NCI-H2227 treated with DMSO at 0.1 percent for 48 hours (cell line): ENCODE results near the gene WASF3.

Source experiments
- DNase-seq: peaks from one replicate; lab custom pipeline; 2025; lab: John Stamatoyannopoulos, UW

Gene WASF3

DNA sequence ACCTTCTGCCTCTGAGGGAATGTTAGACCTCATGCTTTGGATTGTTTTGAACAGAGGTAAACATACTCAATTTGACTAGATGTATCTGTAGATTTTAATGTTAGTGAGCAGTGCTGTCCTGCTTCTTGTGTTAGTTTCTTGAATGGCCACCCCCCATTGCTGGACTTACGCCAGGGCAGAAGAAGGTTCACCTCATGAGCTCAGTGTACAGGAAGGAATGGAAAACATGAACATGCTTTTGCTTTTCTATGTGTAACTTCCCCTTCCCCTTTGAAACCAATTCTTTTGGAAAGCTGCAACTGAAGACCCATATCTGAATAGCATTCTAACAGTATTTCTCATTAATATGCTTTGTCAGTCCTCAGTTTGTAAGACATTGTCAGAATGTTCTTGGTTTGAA lies 32.3 kb downstream of the WASF3 start:
- DNase-seq, result no peak

- DNase-seq, result no peak
These were observed 32.9 kb downstream of the WASF3 start for GRCh38 chr13:26590379-26590778.

- DNase-seq, result no peak
These were observed 33.5 kb downstream of the WASF3 start for GRCh38 chr13:26590951-26591350.

GRCh38 chr13:26591672-26592071 lies 34.2 kb downstream of the WASF3 start:
- DNase-seq, result no peak

DNA sequence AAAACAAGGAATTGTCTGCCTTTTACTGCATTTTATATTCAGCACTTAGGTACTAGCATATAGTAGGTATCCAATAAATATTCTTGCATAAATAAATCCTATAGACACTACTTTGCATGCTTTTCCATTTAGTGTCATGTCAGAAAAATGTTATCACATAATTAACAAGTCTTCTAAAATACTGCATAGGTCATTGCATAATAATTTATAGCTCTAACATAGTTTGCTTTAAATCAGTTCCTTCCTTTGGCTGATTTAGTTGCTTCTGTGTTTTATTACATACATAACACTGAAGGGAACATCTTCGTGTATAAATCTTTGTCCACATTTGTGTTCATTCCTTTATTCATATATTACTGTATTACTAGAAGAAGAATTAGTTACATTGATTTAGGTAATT lies 36.2 kb downstream of the WASF3 start:
- DNase-seq, result no peak

- no peak for DNase-seq
These were observed 36.9 kb downstream of the WASF3 start for GRCh38 chr13:26594363-26594762.

DNA sequence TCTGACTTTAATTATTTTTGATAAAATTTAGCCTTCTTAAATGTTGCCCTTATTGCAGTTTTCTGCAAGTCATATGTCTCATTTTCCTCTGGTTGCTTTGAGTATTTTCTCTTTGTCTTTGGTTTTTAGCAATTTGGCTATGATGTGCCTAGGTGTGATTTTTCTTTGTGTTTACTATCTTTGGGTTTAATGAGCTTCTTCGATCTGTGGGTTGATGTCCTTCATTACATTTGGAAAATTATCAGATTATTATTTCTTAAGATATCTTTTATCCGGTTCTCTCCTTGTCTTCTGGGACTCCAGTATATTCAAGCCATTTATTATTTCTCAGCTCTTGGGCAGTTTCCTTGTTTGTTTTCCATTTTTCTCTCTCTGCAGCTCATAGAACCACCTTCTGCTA lies 39.0 kb downstream of the WASF3 start:
- no peak for DNase-seq

- DNase-seq, result no peak
These were observed 41.9 kb downstream of the WASF3 start for GRCh38 chr13:26599403-26599802.

GRCh38 chr13:26599860-26600259 lies 42.4 kb downstream of the WASF3 start:
- no peak for DNase-seq

GRCh38 chr13:26600343-26600742 lies 42.9 kb downstream of the WASF3 start:
- no peak for DNase-seq

- DNase-seq, result no peak
These were observed 44.2 kb downstream of the WASF3 start for GRCh38 chr13:26601669-26602068.

DNA sequence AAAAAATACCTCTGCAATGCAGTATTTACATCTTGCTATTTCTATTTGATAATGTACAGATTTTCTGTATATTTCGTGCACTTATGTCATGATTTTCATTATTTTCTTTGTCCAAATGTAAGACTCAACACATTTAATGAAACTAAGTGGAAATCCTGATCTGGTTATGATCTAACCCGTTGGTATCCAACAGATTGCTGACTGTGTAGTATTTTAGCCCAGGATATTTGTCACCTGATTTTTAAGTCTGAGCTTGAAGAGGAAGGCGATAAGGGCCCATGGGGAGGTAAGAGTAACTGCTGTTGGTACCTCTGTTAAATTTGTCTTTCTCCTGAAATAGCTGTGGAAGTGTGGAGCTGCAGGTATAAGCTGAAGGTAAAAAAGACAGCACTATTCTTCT lies 45.3 kb downstream of the WASF3 start:
- DNase-seq, result no peak

DNA sequence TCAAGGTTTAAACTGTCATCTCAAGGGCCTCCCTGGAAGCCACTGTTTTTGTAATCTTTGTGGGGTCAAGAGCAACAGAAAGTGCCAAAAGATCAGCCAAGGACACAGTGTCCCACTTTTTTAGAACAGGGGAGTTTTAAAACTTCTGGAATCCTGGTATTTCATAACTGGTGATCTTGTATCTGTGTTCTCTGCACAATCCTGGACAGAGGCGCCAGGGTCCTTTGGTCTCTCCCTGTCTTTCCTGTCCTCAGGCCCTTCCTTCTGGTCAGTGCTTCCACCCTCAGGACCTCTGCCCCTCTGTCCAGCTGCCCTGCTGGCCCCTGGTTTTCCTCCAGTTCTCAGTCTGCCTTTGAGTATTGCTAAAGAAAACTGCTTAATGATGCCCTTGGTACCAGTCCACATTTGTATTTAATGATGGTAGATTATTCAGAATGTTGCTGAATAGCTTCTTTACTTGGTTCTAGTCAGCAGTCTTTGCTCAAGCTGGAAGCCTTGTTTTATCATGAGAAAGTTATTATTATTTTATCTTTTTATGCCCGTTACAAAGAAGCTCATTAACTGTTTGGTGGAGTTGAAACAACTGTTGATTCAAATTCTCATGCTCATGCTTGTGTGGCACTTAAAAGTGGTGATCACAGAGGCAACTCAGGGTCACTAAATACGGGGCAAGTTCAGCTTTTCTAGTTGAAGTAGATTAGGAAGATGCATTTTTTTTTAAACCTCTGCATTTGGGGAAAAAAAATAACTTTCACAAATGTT lies 47.5 kb downstream of the WASF3 start:
- DNase-seq, result no peak

- no peak for DNase-seq
These were observed 48.4 kb downstream of the WASF3 start for GRCh38 chr13:26605845-26606244.

- DNase-seq, result no peak
These were observed 49.1 kb downstream of the WASF3 start for GRCh38 chr13:26606631-26607030.

GRCh38 chr13:26614721-26615120 lies 57.2 kb downstream of the WASF3 start:
- DNase-seq, result no peak

GRCh38 chr13:26616126-26616525 lies 58.6 kb downstream of the WASF3 start:
- DNase-seq, result no peak

- DNase-seq, result no peak
These were observed 61.2 kb downstream of the WASF3 start for GRCh38 chr13:26618726-26619125.

DNA sequence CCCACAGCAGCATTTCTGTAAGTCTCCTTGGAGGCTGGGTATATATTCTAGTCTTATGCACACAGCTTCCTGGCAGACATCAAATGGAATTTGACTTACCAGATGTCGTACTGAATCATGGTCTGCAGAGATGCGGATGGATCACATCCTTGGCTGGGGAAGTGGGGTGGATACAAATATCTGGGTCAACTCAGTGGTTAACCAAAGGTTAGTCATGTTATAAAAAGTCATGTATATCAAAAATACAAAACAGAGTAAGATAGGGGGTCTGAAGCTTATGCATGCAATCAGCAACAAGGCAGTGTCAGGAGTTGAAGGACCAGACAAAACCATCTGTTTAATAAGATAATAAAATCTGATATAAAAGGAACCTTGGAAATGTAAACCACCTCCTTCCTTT lies 61.9 kb downstream of the WASF3 start:
- no peak for DNase-seq

- DNase-seq, result no peak
These were observed 64.4 kb downstream of the WASF3 start for GRCh38 chr13:26621731-26622401.

DNA sequence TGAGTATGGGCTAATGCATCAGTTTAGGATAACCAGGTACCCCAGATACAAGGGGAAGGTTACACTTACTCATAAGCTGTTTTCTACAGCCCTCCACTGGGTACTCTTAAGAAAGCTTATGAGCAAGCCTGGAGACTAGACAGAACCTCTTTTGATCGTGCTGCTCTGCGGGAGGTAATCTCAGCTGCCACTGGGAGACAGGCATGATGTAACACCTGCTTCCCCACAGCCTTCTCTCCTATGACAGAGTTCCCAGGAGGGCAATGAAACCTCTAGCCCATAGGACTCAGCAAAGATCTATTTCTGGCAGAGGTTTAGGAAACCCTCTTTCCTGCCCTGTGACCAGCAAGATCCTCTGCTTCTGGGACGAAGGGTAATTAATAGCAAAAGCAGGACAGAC lies 65.6 kb downstream of the WASF3 start:
- no peak for DNase-seq

GRCh38 chr13:26624572-26624971 lies 67.1 kb downstream of the WASF3 start:
- no peak for DNase-seq

DNA sequence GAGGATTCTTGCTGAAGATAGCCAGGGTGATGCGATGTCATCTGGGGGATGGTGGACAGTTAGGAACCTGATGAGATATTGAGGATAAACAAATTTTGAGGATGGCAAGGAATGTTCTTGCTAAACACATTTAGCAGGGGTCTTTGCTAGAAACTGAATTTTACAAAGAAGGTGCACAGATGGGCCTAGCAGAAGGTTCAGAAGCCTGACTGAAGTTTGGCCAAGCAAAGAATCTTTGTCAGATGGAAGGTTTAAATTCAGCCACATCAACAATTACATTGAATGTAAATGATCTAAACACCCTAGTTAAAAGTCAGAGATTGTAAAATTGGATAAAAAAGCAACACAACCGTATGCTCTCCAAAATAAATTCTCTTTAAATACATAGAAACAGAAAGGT lies 68.8 kb downstream of the WASF3 start:
- DNase-seq, result no peak

DNA sequence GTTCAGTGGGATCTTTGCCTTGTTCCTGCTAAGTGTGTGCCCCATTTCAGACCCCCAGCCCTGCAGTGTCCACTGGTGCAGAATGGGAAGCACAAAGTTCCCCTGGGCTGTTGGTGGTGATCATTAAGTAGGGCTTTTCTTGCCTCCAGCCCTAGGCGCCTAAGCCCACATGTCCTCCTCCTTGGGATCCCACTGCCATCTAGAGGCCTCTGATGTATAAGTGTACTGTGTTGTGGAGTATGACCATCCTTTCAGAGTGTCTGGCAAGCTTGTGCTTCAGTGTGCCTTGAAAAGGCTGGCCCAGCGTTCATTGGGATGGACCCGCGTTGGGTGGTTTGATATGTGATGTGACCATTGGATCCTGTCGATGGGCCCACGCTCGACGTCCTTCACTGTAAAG lies 71.2 kb downstream of the WASF3 start:
- no peak for DNase-seq
